ENCODE data around the gene GPR150. TPM values are rescaled to one million over a fixed set of nuclear protein-coding genes. Genes with fewer than 3 reads are reported as not detected.
A peak's percentile ranks its signal among the peaks of the same experiment; 100 is the strongest.

The GPR150 gene
- under 1 TPM in 4 of 6 experiments, not detected in 2; 0.11 to 0.31 (median 0.17) TPM for total RNA-seq
- long read RNA-seq = 0 reads

DNA sequence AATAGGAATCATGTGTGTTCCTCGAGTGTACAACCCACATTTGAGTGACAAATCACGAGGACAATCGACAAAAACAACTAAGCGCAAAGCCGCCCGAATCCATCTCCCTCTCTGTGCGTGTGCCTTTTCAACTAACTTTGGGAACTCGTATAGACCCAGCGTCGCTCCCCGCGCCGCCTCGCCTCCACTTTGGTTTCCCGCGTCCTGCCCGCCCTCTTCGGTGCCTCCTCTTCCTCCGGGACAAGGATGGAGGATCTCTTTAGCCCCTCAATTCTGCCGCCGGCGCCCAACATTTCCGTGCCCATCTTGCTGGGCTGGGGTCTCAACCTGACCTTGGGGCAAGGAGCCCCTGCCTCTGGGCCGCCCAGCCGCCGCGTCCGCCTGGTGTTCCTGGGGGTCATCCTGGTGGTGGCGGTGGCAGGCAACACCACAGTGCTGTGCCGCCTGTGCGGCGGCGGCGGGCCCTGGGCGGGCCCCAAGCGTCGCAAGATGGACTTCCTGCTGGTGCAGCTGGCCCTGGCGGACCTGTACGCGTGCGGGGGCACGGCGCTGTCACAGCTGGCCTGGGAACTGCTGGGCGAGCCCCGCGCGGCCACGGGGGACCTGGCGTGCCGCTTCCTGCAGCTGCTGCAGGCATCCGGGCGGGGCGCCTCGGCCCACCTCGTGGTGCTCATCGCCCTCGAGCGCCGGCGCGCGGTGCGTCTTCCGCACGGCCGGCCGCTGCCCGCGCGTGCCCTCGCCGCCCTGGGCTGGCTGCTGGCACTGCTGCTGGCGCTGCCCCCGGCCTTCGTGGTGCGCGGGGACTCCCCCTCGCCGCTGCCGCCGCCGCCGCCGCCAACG, at the start of gene GPR150:
Gene GPR150, plus strand, starts transcription at position 58 of the 840 bp plus-strand sequence. Its CDS starts 189 bp downstream, at position 247.
- peak within 1 kb of the TSS; percentile 46 to 59 (median 56) for H3K4me3 ChIP-seq
- intact Hi-C loops (cut with DNase I) = no loop called here
- no peaks in the 10 kb centered on the region for H3K36me3 ChIP-seq
- WGBS (ENCODE audit: insufficient coverage, low coverage, low lambda C conversion rate, missing lambda C conversion rate) = 0% methylated on average over 26 of the region's 85 CpGs
- H3K27ac ChIP-seq = peak within 1 kb of the TSS in 2 of 3 donors; percentile 37 to 38
- TF ChIP-seq POLR2A (IDR thresholded peaks at IDR 0.05) = no peak
- TF ChIP-seq, protein P1, sequence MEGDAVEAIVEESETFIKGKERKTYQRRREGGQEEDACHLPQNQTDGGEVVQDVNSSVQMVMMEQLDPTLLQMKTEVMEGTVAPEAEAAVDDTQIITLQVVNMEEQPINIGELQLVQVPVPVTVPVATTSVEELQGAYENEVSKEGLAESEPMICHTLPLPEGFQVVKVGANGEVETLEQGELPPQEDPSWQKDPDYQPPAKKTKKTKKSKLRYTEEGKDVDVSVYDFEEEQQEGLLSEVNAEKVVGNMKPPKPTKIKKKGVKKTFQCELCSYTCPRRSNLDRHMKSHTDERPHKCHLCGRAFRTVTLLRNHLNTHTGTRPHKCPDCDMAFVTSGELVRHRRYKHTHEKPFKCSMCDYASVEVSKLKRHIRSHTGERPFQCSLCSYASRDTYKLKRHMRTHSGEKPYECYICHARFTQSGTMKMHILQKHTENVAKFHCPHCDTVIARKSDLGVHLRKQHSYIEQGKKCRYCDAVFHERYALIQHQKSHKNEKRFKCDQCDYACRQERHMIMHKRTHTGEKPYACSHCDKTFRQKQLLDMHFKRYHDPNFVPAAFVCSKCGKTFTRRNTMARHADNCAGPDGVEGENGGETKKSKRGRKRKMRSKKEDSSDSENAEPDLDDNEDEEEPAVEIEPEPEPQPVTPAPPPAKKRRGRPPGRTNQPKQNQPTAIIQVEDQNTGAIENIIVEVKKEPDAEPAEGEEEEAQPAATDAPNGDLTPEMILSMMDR (IDR thresholded peaks at IDR 0.05) = no peak
- peaks cover 0 to 20% (median 4%) of the 10 kb centered on the region in 4 donors for H3K4me1 ChIP-seq
- H3K9me3 ChIP-seq = no peaks in the 10 kb centered on the region
- peak; percentile 58 to 68 (median 64) for DNase-seq
- no peaks in the 10 kb centered on the region for H3K27me3 ChIP-seq
- ATAC-seq = peak; percentile 58 to 64 (median 62)

DNA sequence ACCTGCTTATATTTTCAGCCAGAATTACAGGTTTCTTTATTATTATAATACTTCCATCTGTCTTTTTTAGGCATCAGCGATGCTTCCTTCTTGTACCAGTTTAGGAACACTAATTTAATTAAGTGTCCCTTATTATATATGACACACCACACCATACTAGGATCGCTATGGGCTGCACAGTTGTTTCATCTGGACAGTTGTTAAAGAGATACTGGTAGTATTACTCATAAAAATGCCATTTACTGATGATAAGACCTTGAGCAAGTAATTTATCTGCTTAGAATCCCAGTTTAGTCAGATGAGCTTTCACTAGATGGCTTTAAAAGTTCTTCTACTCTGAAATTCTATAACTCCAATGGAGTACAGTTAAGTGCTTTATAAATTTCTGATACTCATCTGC, 47.9 kb upstream of the GPR150 start:
- Histone ChIP-seq H3K36me3 (peaks cover 0 to 5% (median 0%) of the 10 kb centered on the region in 4 donors), H3K27ac (no peak overlapping the region), H3K9me3 (no peaks in the 10 kb centered on the region), H3K27me3 (no peaks in the 10 kb centered on the region), H3K4me3 (no peak overlapping the region), H3K4me1 (no peaks in the 10 kb centered on the region)
- 100% methylated on average over 2 of the region's 2 CpGs for WGBS (ENCODE audit: insufficient coverage, low coverage, low lambda C conversion rate, missing lambda C conversion rate)
- TF ChIP-seq POLR2A (IDR thresholded peaks at IDR 0.05) = no peak
- TF ChIP-seq, protein P1 (IDR thresholded peaks at IDR 0.05) = no peak
- no peak for DNase-seq
- intact Hi-C loops (cut with DNase I) = no loop called here
- ATAC-seq = no peak

DNA sequence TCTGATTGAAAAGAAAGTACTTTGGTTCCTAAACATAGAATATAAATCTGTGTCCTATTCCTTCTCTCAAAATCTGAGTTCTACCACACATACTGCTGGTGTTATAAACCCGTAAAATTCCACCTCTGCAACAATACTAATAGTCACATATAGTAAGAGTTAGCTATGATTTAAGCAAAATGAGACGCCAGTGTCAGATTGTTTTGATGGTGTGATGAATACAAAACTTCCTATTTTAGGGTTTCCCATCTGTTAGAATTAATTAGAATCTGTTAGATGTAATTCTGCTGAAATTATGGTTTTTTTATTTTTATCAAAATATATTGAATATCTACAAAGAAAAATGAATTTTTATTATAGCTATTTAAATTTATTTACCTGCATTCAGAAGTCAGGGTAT, 38.3 kb upstream of the GPR150 start:
- 92% methylated on average over 2 of the region's 2 CpGs for WGBS (ENCODE audit: insufficient coverage, low coverage, low lambda C conversion rate, missing lambda C conversion rate)
- no peak for ATAC-seq
- intact Hi-C loops (cut with DNase I) = no loop called here

DNA sequence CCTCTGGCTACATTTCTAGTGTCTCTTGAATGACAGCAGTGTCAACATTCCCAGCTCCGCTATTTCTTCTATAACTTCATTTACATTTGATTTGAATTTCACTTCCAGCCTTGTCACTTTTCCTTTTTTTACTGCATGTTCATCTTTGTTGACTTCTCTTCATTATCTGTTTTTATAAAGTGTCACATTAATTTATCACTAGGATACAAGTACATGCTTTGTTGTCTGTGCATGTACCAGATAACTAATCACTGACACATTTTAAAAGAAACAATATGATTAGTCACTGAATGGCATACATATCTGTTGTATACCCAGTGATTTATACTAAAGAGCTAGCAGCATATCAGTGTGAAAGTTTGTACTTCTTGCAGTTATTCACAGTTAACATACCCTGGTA, 35.9 kb upstream of the GPR150 start:
- Histone ChIP-seq H3K27ac (no peak overlapping the region), H3K9me3 (no peaks in the 10 kb centered on the region), H3K4me1 (no peaks in the 10 kb centered on the region), H3K4me3 (no peak overlapping the region), H3K27me3 (no peaks in the 10 kb centered on the region), H3K36me3 (no peaks in the 10 kb centered on the region)
- TF ChIP-seq, protein P1 (IDR thresholded peaks at IDR 0.05) = no peak
- no peak for TF ChIP-seq POLR2A (IDR thresholded peaks at IDR 0.05)
- intact Hi-C loops (cut with DNase I) = no loop called here
- WGBS (ENCODE audit: insufficient coverage, low coverage, low lambda C conversion rate, missing lambda C conversion rate) = 100% methylated on average over 1 of the region's 1 CpG
- DNase-seq = no peak
- ATAC-seq = no peak

More for the DNA sequence above, 38.3 kb upstream of the GPR150 start:
- H3K9me3 ChIP-seq = no peaks in the 10 kb centered on the region
- H3K4me1 ChIP-seq = no peaks in the 10 kb centered on the region
- no peak overlapping the region for H3K27ac ChIP-seq
- H3K36me3 ChIP-seq = no peaks in the 10 kb centered on the region
- H3K27me3 ChIP-seq = no peaks in the 10 kb centered on the region
- TF ChIP-seq, protein P1 (IDR thresholded peaks at IDR 0.05) = no peak
- TF ChIP-seq POLR2A (IDR thresholded peaks at IDR 0.05) = no peak
- no peak overlapping the region for H3K4me3 ChIP-seq
- DNase-seq = no peak
